ENCODE results near the gene SPACDR. TPM values are rescaled to one million over a fixed set of nuclear protein-coding genes. Genes with fewer than 3 reads are reported as not detected.

SPACDR gene
- total and polyA plus RNA-seq, 9 of the 15 experiments (the other 6 are each of a cell fraction or from before 2014, with no cell fraction given) = 0.07 to 0.55 (median 0.14) TPM; not detected in 1

DNA sequence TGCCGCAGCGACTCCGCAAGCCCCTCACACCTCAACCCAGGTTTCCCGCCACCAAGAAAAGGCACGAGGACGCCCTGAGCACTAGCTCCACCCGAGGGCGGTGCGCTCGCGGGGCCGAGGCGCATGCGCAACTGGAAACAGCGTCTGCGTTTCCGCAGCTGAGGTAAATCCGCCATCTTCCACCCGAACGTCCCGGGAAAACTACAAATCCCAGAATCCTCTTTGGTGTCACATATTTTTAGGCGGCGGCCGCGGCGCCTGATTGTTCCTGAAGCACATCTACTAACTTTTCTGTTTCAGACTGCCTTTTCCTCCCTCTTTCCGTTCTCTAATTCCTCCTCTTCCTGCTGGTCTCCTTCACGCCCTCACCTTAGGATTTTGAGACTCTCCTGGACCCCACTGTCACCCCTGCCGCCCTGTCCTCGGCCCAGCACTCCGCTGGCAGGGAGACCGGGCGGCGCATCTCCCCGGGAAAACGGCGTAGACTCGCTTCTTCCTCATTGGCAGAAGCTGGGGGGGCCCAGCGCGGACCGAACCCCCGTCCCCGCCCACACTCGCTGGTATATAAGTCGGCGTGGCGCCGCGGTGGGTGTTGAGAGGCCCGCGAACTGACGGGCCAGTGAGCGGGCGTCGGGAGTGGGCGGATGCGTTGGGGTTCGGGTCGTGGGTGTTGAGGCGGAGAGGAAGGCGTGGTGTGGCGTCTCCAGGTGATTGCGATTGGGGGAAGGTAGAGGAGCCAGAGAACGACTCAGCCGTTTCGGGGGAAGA is 35.7 kb downstream of the SPACDR start, which contains the start of gene ZCWPW1 (continued):
- TF ChIP-seq ZNF124 (CRISPR knock-in tag; IDR thresholded peaks at IDR 0.05) (0 out of 2 replicates have a peak, but pooled peaks have one; percentile 20), PHF20 (IDR thresholded peaks at IDR 0.05; ENCODE audit: partially characterized antibody) (peak; percentile 63), BRCA1 (IDR thresholded peaks at IDR 0.05) (no peak), BRCA1 (CRISPR knock-in tag; IDR thresholded peaks at IDR 0.05) (peak; percentile 98; the same call in 1 of the 2 replicates), GATA2 (CRISPR knock-in tag; IDR thresholded peaks at IDR 0.05) (0 out of 2 replicates have a peak, but pooled peaks have one; percentile 35), STAT6 (CRISPR knock-in tag; IDR thresholded peaks at IDR 0.05) (peak; percentile 80; the same call in 1 of the 2 replicates), MAZ (CRISPR knock-in tag; conservative IDR thresholded peaks at IDR 0.05 in 1 of 2, IDR thresholded peaks at IDR 0.05 in 1 of 2) (peak; percentile 54 to 78; a peak in 3 of 4 replicates), ZBTB5 (IDR thresholded peaks at IDR 0.05) (no peak), CBFA2T2 (conservative IDR thresholded peaks at IDR 0.05) (0 out of 2 replicates have a peak, but pooled peaks have one; percentile 5), MCM7 (IDR thresholded peaks at IDR 0.05) (no peak)
- TF ChIP-seq, protein P1, sequence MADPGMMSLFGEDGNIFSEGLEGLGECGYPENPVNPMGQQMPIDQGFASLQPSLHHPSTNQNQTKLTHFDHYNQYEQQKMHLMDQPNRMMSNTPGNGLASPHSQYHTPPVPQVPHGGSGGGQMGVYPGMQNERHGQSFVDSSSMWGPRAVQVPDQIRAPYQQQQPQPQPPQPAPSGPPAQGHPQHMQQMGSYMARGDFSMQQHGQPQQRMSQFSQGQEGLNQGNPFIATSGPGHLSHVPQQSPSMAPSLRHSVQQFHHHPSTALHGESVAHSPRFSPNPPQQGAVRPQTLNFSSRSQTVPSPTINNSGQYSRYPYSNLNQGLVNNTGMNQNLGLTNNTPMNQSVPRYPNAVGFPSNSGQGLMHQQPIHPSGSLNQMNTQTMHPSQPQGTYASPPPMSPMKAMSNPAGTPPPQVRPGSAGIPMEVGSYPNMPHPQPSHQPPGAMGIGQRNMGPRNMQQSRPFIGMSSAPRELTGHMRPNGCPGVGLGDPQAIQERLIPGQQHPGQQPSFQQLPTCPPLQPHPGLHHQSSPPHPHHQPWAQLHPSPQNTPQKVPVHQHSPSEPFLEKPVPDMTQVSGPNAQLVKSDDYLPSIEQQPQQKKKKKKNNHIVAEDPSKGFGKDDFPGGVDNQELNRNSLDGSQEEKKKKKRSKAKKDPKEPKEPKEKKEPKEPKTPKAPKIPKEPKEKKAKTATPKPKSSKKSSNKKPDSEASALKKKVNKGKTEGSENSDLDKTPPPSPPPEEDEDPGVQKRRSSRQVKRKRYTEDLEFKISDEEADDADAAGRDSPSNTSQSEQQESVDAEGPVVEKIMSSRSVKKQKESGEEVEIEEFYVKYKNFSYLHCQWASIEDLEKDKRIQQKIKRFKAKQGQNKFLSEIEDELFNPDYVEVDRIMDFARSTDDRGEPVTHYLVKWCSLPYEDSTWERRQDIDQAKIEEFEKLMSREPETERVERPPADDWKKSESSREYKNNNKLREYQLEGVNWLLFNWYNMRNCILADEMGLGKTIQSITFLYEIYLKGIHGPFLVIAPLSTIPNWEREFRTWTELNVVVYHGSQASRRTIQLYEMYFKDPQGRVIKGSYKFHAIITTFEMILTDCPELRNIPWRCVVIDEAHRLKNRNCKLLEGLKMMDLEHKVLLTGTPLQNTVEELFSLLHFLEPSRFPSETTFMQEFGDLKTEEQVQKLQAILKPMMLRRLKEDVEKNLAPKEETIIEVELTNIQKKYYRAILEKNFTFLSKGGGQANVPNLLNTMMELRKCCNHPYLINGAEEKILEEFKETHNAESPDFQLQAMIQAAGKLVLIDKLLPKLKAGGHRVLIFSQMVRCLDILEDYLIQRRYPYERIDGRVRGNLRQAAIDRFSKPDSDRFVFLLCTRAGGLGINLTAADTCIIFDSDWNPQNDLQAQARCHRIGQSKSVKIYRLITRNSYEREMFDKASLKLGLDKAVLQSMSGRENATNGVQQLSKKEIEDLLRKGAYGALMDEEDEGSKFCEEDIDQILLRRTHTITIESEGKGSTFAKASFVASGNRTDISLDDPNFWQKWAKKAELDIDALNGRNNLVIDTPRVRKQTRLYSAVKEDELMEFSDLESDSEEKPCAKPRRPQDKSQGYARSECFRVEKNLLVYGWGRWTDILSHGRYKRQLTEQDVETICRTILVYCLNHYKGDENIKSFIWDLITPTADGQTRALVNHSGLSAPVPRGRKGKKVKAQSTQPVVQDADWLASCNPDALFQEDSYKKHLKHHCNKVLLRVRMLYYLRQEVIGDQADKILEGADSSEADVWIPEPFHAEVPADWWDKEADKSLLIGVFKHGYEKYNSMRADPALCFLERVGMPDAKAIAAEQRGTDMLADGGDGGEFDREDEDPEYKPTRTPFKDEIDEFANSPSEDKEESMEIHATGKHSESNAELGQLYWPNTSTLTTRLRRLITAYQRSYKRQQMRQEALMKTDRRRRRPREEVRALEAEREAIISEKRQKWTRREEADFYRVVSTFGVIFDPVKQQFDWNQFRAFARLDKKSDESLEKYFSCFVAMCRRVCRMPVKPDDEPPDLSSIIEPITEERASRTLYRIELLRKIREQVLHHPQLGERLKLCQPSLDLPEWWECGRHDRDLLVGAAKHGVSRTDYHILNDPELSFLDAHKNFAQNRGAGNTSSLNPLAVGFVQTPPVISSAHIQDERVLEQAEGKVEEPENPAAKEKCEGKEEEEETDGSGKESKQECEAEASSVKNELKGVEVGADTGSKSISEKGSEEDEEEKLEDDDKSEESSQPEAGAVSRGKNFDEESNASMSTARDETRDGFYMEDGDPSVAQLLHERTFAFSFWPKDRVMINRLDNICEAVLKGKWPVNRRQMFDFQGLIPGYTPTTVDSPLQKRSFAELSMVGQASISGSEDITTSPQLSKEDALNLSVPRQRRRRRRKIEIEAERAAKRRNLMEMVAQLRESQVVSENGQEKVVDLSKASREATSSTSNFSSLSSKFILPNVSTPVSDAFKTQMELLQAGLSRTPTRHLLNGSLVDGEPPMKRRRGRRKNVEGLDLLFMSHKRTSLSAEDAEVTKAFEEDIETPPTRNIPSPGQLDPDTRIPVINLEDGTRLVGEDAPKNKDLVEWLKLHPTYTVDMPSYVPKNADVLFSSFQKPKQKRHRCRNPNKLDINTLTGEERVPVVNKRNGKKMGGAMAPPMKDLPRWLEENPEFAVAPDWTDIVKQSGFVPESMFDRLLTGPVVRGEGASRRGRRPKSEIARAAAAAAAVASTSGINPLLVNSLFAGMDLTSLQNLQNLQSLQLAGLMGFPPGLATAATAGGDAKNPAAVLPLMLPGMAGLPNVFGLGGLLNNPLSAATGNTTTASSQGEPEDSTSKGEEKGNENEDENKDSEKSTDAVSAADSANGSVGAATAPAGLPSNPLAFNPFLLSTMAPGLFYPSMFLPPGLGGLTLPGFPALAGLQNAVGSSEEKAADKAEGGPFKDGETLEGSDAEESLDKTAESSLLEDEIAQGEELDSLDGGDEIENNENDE (IDR thresholded peaks at IDR 0.05; ENCODE audit: low read depth, low read length) = no peak

Data from K562 (cell line).